DOHH2 (cell line): ENCODE data around the gene ANK3.

ENCODE experiments used
- H3F3A ChIP-seq: fragments of 200-600 bp; sonication (generic), shearing (Covaris generic); 2 replicates; pipeline ENCODE4 v1.6.0; 2016; ENCODE audit warnings: antibody characterized with exemption, mild to moderate bottlenecking; ENCODE audit not compliant: control insufficient read depth, insufficient read depth
- H3K27ac ChIP-seq: fragments of 200-600 bp; sonication (generic); 2 replicates; pipeline ENCODE4 v1.5.1; 2014; ENCODE audit warnings: low read depth, mild to moderate bottlenecking, low read length, moderate library complexity
- H3K27me3 ChIP-seq: fragments of 200-600 bp; sonication (generic); 2 replicates; pipeline ENCODE4 v1.6.1; 2014; ENCODE audit warnings: mild to moderate bottlenecking, low read length, mixed read lengths; ENCODE audit not compliant: control insufficient read depth
- H3K36me3 ChIP-seq: fragments of 200-600 bp; sonication (generic); 2 replicates; pipeline ENCODE4 v1.6.1; 2014; ENCODE audit warnings: mild to moderate bottlenecking, low read length, moderate library complexity, mixed read lengths; ENCODE audit not compliant: control insufficient read depth
- H3K4me1 ChIP-seq: fragments of 200-600 bp; sonication (generic); 2 replicates; pipeline ENCODE4 v1.6.1; 2014; ENCODE audit warnings: mild to moderate bottlenecking, low read length, mixed read lengths; ENCODE audit not compliant: control insufficient read depth
- H3K4me2 ChIP-seq: fragments of 200-600 bp; sonication (generic); 2 replicates; pipeline ENCODE4 v1.6.0; 2014; ENCODE audit warnings: mild to moderate bottlenecking, low read length, moderate library complexity
- H3K4me3 ChIP-seq: fragments of 200-600 bp; sonication (generic); 2 replicates; pipeline ENCODE4 v1.5.1; 2014; ENCODE audit warnings: mild to moderate bottlenecking, low read length, mixed read lengths
- H3K79me2 ChIP-seq: fragments of 200-600 bp; sonication (generic); 2 replicates; pipeline ENCODE4 v1.6.1; 2014; ENCODE audit warnings: mild to moderate bottlenecking, low read length, mixed read lengths; ENCODE audit not compliant: control insufficient read depth
- H3K9me2 ChIP-seq: fragments of 200-600 bp; sonication (generic); replicated peaks from 2 replicates; pipeline ENCODE4 v1.6.1; 2014; ENCODE audit warnings: mild to moderate bottlenecking, low read length, mixed read lengths; ENCODE audit not compliant: control insufficient read depth
- H3K9me3 ChIP-seq: fragments of 200-600 bp; sonication (generic); 2 replicates; pipeline ENCODE4 v1.6.1; 2014; ENCODE audit warnings: antibody characterized with exemption, low read length, mixed read lengths; ENCODE audit not compliant: control insufficient read depth, insufficient read depth
- H4K20me1 ChIP-seq: fragments of 200-600 bp; sonication (generic); 2 replicates; pipeline ENCODE4 v1.6.0; 2014; ENCODE audit warnings: low read depth, mild to moderate bottlenecking, antibody characterized with exemption, low read length, moderate library complexity; ENCODE audit not compliant: control insufficient read depth, insufficient read depth
- CTCF ChIP-seq: fragments of 200-600 bp; sonication (generic); IDR thresholded peaks from one replicate; pipeline ENCODE4 v1.5.1; 2014; ENCODE audit warnings: antibody characterized with exemption, mild to moderate bottlenecking, low read depth, low read length; ENCODE audit not compliant: poor library complexity, severe bottlenecking
- EZH2phosphoT487 ChIP-seq: fragments of 200-600 bp; sonication (generic); IDR thresholded peaks from 2 replicates; pipeline ENCODE4 v1.6.1; 2017; ENCODE audit warnings: borderline replicate concordance, mild to moderate bottlenecking, antibody characterized with exemption, low read length, moderate library complexity, mixed read lengths

Gene ANK3

GRCh38 chr10:60367024-60367423, 22.7 kb downstream of the ANK3 start:
- no peak overlapping the region for H3K27ac ChIP-seq
- peaks cover 98% of the 10 kb centered on the region for H3K4me1 ChIP-seq
- no peak overlapping the region for H3K4me3 ChIP-seq
- H3K4me2 ChIP-seq: peak overlapping the region; percentile 91
- no peak for TF ChIP-seq CTCF
- no peak for TF ChIP-seq EZH2phosphoT487
- no peaks in the 10 kb centered on the region for H4K20me1 ChIP-seq
- no peaks in the 10 kb centered on the region for H3K9me2 ChIP-seq
- H3F3A ChIP-seq: peaks cover 12% of the 10 kb centered on the region
- H3K27me3 ChIP-seq: no peaks in the 10 kb centered on the region
- peaks cover 33% of the 10 kb centered on the region for H3K36me3 ChIP-seq
- H3K79me2 ChIP-seq: peaks cover 99% of the 10 kb centered on the region
- H3K9me3 ChIP-seq: no peaks in the 10 kb centered on the region

GRCh38 chr10:60363187-60363586, 26.5 kb downstream of the ANK3 start:
- peaks cover 99% of the 10 kb centered on the region for H3K79me2 ChIP-seq
- no peaks in the 10 kb centered on the region for H3K9me2 ChIP-seq
- no peak for TF ChIP-seq CTCF
- TF ChIP-seq EZH2phosphoT487: no peak
- H3K4me2 ChIP-seq: 0 out of 2 replicates have a peak overlapping the region, but pooled peaks have one; percentile 8
- no peaks in the 10 kb centered on the region for H3K9me3 ChIP-seq
- no peak overlapping the region for H3K4me3 ChIP-seq
- no peaks in the 10 kb centered on the region for H4K20me1 ChIP-seq
- H3K36me3 ChIP-seq: peaks cover 25% of the 10 kb centered on the region
- no peak overlapping the region; the same call in 1 of the 2 replicates for H3K27ac ChIP-seq
- no peaks in the 10 kb centered on the region for H3K27me3 ChIP-seq
- peaks cover 17% of the 10 kb centered on the region for H3F3A ChIP-seq
- peaks cover 98% of the 10 kb centered on the region for H3K4me1 ChIP-seq

DNA sequence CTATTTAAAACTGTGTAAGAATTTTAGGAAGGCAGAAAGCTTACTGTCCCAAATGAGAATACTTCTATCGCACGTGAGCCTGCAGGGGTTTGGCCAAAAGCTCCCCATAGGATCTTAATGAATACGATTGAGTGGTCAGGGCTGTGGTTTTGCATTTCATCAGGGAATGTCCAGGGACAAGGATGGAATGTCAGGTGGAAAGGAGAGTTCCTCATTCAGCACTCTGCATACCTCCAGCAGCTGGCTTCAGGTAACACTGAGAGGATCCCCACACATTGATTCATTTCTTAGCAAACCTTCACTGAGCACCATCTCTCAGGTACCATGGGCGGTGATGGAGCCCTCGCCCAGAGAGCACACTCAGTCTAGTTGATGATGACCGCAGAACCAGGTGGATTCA, 27.2 kb downstream of the ANK3 start:
- Histone ChIP-seq H3K36me3 (peaks cover 26% of the 10 kb centered on the region), H3K9me2 (no peaks in the 10 kb centered on the region), H3K9me3 (no peaks in the 10 kb centered on the region), H3K79me2 (peaks cover 99% of the 10 kb centered on the region), H3K27me3 (no peaks in the 10 kb centered on the region), H4K20me1 (no peaks in the 10 kb centered on the region), H3K27ac (peak overlapping the region; percentile 9; the same call in 1 of the 2 replicates), H3K4me2 (peak overlapping the region; percentile 42), H3K4me1 (peaks cover 98% of the 10 kb centered on the region), H3F3A (peaks cover 17% of the 10 kb centered on the region), H3K4me3 (peak overlapping the region; percentile 4; the same call in 1 of the 2 replicates)
- TF ChIP-seq CTCF: no peak

- no peaks in the 10 kb centered on the region for H4K20me1 ChIP-seq
- H3K27ac ChIP-seq: peak overlapping the region; percentile 67
- H3K4me2 ChIP-seq: peak overlapping the region; percentile 42
- H3K79me2 ChIP-seq: peaks cover 99% of the 10 kb centered on the region
- H3K27me3 ChIP-seq: no peaks in the 10 kb centered on the region
- H3K4me3 ChIP-seq: peak overlapping the region; percentile 28
- H3F3A ChIP-seq: peaks cover 27% of the 10 kb centered on the region
- H3K9me3 ChIP-seq: no peaks in the 10 kb centered on the region
- H3K9me2 ChIP-seq: no peaks in the 10 kb centered on the region
- peaks cover 37% of the 10 kb centered on the region for H3K36me3 ChIP-seq
- peaks cover 98% of the 10 kb centered on the region for H3K4me1 ChIP-seq
- TF ChIP-seq EZH2phosphoT487: no peak
- TF ChIP-seq CTCF: no peak
Observed at GRCh38 chr10:60359066-60359465, 30.6 kb downstream of the ANK3 start.
